ENCODE results near the gene MXRA7.

- TF ChIP-seq POLR2AphosphoS5 (IDR thresholded peaks at IDR 0.05; ENCODE audit: low read depth, low read length) (no peak), POLR2A (IDR thresholded peaks at IDR 0.05; ENCODE audit: low read depth, low read length) (no peak), SPI1 (IDR thresholded peaks at IDR 0.05; ENCODE audit: low read depth, low read length) (no peak), TAF1 (IDR thresholded peaks at IDR 0.05; ENCODE audit: low read depth, low read length) (no peak), POU2F2 (IDR thresholded peaks at IDR 0.05; ENCODE audit: low read depth, low read length) (no peak)
Observed at GRCh38 chr17:76633628-76634328, 77.0 kb downstream of the MXRA7 start.

Data from GM12891 (cell line).